Lower lobe of right lung (tissue), 2 donors: ENCODE data around the gene APH1A. TPM values are rescaled to one million over a fixed set of nuclear protein-coding genes. Genes with fewer than 3 reads are reported as not detected.

Experiments used
- ATAC-seq, 2 donors: fragments of 200-7000 bp; cut with Tn5 transposase; one replicate each; pipeline ENCODE4 v1.9.1; 2020 to 2022; ENCODE audit warnings: mild to moderate bottlenecking in 2 of 2, moderate library complexity in 2 of 2
- DNase-seq: peaks from one replicate; pipeline ENCODE4 v3.0.0-alpha.2; 2020
- H3K27ac ChIP-seq: fragments of 200-600 bp; one replicate; pipeline ENCODE4 v1.8.0; 2022
- H3K27me3 ChIP-seq: fragments of 200-600 bp; one replicate; pipeline ENCODE4 v1.8.0; 2022; ENCODE audit warnings: low read depth
- H3K36me3 ChIP-seq: fragments of 200-600 bp; one replicate; pipeline ENCODE4 v1.8.0; 2022; ENCODE audit warnings: mild to moderate bottlenecking
- H3K4me1 ChIP-seq: fragments of 200-600 bp; one replicate; pipeline ENCODE4 v1.8.0; 2022
- H3K4me3 ChIP-seq: fragments of 200-600 bp; one replicate; pipeline ENCODE4 v1.8.0; 2022; ENCODE audit warnings: mild to moderate bottlenecking
- H3K9me3 ChIP-seq: fragments of 200-600 bp; one replicate; pipeline ENCODE4 v1.8.0; 2022
- intact Hi-C: fragments of 100-400 bp; cut with DNase I; formaldehyde crosslinking; loops from one replicate; pipeline ENCODE4 v1.11.0; 2022
- total RNA-seq: library from RNA; stranded (reverse); fragmentation: NEBNext Ultra II Directional; extraction: Animal tissue kit (Norgen Biotek cat#: 25700); gene quantifications from one replicate; pipeline ENCODE4 v1.2.1, GENCODE V29; 2021
- TF ChIP-seq, protein P1 (sequence below): fragments of 200-600 bp; IDR thresholded peaks from one replicate; pipeline ENCODE4 v1.8.0; 2022; ENCODE audit warnings: antibody characterized with exemption, mild to moderate bottlenecking
- donor health status: DM: no; HTN: yes; CAD: no; lungs with severe emphysema.

Gene APH1A
- total RNA-seq, 1 donor from 2014 or later, result 129 TPM

DNA sequence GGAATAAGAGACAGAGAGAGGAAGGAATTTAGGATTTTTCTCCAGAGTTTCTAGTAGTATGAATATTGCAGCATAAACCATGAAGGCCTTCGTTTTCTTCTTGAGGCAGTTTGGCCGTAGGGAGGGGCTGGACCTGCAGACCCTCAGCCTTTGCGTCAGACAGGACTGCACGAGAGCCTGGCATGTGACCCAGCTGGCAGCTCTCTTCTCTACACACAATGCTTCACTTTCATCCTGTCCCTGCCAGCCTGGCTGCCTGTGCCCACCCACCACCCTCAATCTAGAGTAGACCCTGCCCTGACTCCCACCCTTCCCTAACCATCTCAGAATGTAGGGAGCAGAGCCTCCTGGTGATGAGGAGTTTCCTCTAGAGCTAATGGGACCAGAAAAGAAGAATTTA lies 9.6 kb downstream of the APH1A start:
- Histone ChIP-seq H3K36me3 (peaks cover 3% of the 10 kb centered on the region), H3K9me3 (no peaks in the 10 kb centered on the region), H3K27me3 (peaks cover 16% of the 10 kb centered on the region), H3K27ac (peak overlapping the region; percentile 62), H3K4me3 (no peak overlapping the region), H3K4me1 (peaks cover 17% of the 10 kb centered on the region)
- no peak for ATAC-seq
- TF ChIP-seq, protein P1, sequence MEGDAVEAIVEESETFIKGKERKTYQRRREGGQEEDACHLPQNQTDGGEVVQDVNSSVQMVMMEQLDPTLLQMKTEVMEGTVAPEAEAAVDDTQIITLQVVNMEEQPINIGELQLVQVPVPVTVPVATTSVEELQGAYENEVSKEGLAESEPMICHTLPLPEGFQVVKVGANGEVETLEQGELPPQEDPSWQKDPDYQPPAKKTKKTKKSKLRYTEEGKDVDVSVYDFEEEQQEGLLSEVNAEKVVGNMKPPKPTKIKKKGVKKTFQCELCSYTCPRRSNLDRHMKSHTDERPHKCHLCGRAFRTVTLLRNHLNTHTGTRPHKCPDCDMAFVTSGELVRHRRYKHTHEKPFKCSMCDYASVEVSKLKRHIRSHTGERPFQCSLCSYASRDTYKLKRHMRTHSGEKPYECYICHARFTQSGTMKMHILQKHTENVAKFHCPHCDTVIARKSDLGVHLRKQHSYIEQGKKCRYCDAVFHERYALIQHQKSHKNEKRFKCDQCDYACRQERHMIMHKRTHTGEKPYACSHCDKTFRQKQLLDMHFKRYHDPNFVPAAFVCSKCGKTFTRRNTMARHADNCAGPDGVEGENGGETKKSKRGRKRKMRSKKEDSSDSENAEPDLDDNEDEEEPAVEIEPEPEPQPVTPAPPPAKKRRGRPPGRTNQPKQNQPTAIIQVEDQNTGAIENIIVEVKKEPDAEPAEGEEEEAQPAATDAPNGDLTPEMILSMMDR, result no peak
- intact Hi-C loops, result no loop called here
- DNase-seq, result no peak

DNA sequence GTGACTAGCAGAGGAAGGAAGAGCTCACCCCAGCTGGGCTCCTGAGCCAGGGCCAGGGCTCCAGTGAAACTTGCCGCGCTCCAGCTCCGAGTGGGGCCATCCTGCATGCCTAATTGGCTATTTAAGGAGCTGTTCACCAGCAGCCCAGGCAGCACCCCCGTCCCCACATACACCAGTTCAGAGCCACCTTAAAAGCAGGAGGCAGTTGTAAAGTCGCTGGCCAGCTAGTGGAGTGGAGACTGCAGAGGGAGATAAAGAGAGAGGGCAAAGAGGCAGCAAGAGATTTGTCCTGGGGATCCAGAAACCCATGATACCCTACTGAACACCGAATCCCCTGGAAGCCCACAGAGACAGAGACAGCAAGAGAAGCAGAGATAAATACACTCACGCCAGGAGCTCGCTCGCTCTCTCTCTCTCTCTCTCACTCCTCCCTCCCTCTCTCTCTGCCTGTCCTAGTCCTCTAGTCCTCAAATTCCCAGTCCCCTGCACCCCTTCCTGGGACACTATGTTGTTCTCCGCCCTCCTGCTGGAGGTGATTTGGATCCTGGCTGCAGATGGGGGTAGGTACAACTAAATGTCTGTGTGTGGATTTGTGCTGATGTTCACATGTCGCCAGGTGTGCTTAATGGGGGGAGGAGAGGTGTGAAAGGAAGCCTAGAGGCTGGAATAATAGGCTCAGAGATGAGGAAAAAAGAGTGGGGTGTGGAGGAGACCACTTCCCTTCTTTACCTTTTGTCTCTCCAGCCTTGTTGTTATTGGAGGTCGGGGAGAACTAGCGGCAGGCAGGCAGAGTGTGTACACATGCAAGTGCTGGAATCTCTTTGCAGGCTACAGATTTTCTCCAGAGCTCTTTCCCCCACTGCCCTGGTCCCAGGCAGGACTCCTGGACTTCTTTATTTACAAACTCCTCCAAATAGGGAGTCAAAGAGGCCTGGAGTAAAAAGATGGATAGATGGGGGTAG lies 10.9 kb downstream of the APH1A start, which contains the start of gene CA14:
TSS of gene CA14 (plus strand) at position 151 of the 962 bp plus-strand sequence. CDS start at position 506, 355 bp downstream.
- Histone ChIP-seq H3K27ac (no peak within 1 kb of the TSS), H3K4me1 (peaks cover 17% of the 10 kb centered on the region), H3K9me3 (no peaks in the 10 kb centered on the region), H3K36me3 (no peaks in the 10 kb centered on the region), H3K27me3 (peaks cover 16% of the 10 kb centered on the region), H3K4me3 (no peak within 1 kb of the TSS)
- ATAC-seq, result no peak
- intact Hi-C loops, result no loop called here
- no peak for DNase-seq
- TF ChIP-seq, protein P1, result no peak

DNA sequence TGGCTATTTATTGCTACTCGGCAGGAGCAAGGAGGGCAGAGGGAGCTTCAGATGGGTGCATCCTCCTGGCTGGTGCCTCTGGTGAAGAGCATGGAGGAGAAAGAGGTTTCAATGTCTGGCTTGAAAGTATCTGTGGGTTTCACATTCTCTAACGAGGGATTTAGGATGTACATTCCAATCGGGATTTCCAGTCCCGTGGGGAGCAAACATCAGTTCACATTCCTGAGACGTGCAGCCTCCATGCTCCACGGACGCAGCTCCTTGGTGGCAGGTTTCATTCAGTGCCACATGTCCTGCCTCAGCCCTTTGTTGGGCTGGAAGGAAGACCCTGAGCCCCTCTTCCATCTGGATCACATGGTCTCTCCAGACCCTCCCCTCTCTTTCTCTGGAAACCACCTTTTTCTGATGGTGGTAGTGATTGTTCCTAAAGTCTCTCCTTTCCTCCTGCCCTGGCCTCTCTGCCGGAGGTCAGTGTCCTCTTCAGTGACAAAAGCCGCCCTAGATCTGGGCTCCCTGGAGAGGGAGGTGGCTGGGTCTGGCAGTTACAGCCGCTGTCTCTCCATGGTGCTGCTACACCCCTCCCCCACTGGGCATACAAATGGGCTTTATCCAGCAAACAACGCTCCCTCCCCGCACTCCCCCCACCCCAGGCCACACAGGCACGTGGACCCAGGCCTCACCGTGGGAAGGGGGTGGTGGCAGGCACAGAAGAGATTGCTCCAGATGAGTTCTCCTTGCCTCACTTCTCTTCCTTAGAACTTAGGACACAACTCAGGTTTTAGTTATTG lies 12.1 kb downstream of the APH1A start:
- Histone ChIP-seq H3K27ac (no peak overlapping the region), H3K4me1 (peaks cover 17% of the 10 kb centered on the region), H3K36me3 (no peaks in the 10 kb centered on the region), H3K27me3 (peaks cover 16% of the 10 kb centered on the region), H3K9me3 (no peaks in the 10 kb centered on the region), H3K4me3 (no peak overlapping the region)
- no peak for ATAC-seq
- no peak for DNase-seq
- intact Hi-C loops, result no loop called here
- TF ChIP-seq, protein P1, result no peak

DNA sequence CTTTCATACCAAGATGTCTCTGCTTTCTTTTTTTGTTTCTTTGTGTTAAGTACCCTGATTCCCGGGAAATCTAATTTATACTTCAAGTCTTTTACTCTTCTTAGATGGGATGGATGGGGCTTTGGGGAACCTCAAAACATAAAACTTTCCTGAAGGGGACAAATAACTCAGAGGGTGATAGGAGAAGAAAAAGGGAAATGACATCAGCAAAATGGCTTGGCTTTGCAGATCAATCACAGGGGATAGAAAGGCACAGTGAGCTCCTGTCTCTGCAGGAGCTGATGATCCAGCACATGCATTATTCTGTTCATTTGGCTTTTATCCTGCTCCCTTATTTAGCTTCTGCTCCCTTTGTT lies 12.6 kb downstream of the APH1A start:
- TF ChIP-seq, protein P1, result no peak
- Histone ChIP-seq H3K4me3 (peak overlapping the region; percentile 44), H3K4me1 (peaks cover 17% of the 10 kb centered on the region), H3K36me3 (no peaks in the 10 kb centered on the region), H3K27me3 (peaks cover 16% of the 10 kb centered on the region), H3K27ac (peak overlapping the region; percentile 72), H3K9me3 (no peaks in the 10 kb centered on the region)
- intact Hi-C loops, result no loop called here
- no peak for DNase-seq
- ATAC-seq, result no peak

DNA sequence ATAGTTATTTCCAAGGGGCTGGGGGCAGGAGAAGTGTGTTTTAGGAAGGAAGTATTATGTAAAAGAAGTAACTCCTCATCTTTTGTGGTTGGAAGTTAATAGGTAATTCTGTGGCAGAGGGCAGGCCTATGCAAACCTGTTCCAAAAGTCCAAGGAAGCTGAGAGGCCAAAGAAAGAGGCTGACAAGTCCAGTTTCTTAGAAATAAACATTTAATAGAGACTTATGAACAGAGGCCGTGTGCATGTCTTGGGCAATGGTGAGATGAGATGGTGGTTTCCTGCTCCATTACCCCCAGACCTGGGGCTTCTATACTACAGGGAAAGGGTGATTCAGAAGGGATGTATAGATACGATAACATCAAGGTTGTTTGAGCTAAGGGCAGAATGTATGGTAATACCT lies 18.9 kb downstream of the APH1A start:
- no peaks in the 10 kb centered on the region for H3K36me3 ChIP-seq
- no peaks in the 10 kb centered on the region for H3K4me1 ChIP-seq
- no peak overlapping the region for H3K4me3 ChIP-seq
- TF ChIP-seq, protein P1, result no peak
- no peaks in the 10 kb centered on the region for H3K9me3 ChIP-seq
- H3K27ac ChIP-seq, result no peak overlapping the region
- ATAC-seq (no peak), DNase-seq (no peak)
- no peaks in the 10 kb centered on the region for H3K27me3 ChIP-seq
- intact Hi-C loops, result no loop called here
